Breast epithelium (tissue), 3 donors: Measurements from ENCODE around the gene G6PC3.

Experiments used
- POLR2A ChIP-seq: fragments of 450-650 bp; IDR thresholded peaks from one replicate; pipeline ENCODE4 v1.6.1; 2016; ENCODE audit warnings: antibody characterized with exemption, mild to moderate bottlenecking, moderate library complexity
- POLR2AphosphoS5 ChIP-seq, 3 donors: sonication (generic); formaldehyde crosslinking; IDR thresholded peaks; one replicate each; pipeline ENCODE4 v1.6.1; 2017; ENCODE audit warnings: antibody characterized with exemption in 3 of 3
- TF ChIP-seq, protein P1 (sequence below), 3 donors: fragments of 450-650 bp; IDR thresholded peaks; one replicate each; pipeline ENCODE4 v1.5.1; 2016 to 2017; ENCODE audit warnings: antibody characterized with exemption in 3 of 3, mild to moderate bottlenecking in 3 of 3, moderate library complexity in 3 of 3

DNA sequence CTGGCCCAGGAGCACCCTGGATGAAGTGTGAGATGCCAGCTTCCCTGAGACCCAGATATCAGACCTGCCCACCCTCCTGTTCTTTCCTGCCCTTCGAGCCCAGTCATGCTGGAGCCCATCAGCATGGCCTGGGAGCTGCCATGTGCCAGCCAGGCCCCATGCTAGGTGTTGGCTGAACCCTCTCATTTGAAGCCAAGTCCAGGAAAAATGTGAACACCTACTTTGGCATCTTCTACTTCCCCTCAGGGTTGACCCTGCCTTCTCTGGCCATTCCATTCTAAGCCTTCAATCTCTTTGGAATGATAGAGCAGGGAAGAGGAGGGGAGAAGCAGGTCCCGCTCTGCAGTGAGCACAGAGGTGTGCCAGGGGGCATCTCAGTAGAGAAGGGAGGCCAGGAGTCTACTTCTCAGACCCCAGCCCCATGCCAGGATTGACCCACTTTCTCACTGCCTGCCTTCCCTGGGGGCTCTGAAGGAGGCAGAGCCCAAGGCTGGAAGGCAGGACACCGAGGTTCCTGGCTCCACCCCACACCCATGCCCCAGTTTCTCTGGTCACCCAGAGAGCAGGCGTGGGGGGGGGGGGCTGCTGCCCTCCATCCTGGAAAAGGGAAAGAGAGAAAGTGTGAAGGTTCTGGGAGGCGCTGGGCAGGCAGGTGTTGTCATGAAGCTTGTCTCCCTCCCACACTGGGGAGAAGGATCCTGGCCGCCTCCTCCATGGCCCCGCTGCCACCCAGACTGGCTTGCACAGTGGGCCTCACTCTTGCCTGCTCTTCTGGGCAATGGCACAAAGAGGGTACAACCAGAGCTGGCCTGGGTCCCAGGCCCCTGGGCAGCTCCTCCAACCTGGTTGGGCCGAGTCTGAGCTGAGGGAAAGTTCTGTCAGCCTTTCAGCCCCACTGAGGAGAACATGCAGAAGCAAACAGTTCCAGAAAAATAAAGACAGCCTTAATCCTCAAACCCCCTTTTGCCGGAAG lies 43.6 kb downstream of the G6PC3 start:
- TF ChIP-seq, protein P1, sequence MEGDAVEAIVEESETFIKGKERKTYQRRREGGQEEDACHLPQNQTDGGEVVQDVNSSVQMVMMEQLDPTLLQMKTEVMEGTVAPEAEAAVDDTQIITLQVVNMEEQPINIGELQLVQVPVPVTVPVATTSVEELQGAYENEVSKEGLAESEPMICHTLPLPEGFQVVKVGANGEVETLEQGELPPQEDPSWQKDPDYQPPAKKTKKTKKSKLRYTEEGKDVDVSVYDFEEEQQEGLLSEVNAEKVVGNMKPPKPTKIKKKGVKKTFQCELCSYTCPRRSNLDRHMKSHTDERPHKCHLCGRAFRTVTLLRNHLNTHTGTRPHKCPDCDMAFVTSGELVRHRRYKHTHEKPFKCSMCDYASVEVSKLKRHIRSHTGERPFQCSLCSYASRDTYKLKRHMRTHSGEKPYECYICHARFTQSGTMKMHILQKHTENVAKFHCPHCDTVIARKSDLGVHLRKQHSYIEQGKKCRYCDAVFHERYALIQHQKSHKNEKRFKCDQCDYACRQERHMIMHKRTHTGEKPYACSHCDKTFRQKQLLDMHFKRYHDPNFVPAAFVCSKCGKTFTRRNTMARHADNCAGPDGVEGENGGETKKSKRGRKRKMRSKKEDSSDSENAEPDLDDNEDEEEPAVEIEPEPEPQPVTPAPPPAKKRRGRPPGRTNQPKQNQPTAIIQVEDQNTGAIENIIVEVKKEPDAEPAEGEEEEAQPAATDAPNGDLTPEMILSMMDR (IDR thresholded peaks at IDR 0.05): no peak
- no peak for TF ChIP-seq POLR2AphosphoS5 (IDR thresholded peaks at IDR 0.05)
- TF ChIP-seq POLR2A: no peak
